ENCODE data around the gene FZD1. TPM values are rescaled to one million over a fixed set of nuclear protein-coding genes. Genes with fewer than 3 reads are reported as not detected.

The FZD1 gene
- polyA plus RNA-seq, 1 donor from 2014 or later: 2.9 TPM

GRCh38 chr7:91239772-91240171, 24.5 kb upstream of the FZD1 start:
- no peaks in the 10 kb centered on the region for H3F3A ChIP-seq (ENCODE audit: insufficient read depth, low read length, poor library complexity, severe bottlenecking)
- H3K9me2 ChIP-seq (ENCODE audit: insufficient read depth, low read length): no peaks in the 10 kb centered on the region
- no peak overlapping the region for H2AFZ ChIP-seq (ENCODE audit: low read depth, low read length)
- no peaks in the 10 kb centered on the region for H3K27me3 ChIP-seq (ENCODE audit: insufficient read depth, low read depth, low read length)
- H3K36me3 ChIP-seq (ENCODE audit: insufficient read depth, low read length): no peaks in the 10 kb centered on the region
- H3K9me3 ChIP-seq (ENCODE audit: low read length): no peaks in the 10 kb centered on the region
- no peaks in the 10 kb centered on the region for H3K79me2 ChIP-seq (replicated peaks; ENCODE audit: insufficient read depth, low read length)
- no peak overlapping the region for H3K4me3 ChIP-seq (ENCODE audit: low read length)
- no peak overlapping the region for H3K4me2 ChIP-seq (ENCODE audit: low read length)
- H3K9ac ChIP-seq (ENCODE audit: low read length): no peak overlapping the region
- H4K20me1 ChIP-seq (ENCODE audit: insufficient read depth): no peaks in the 10 kb centered on the region
- no peak overlapping the region for H3K27ac ChIP-seq (ENCODE audit: low read length)
- TF ChIP-seq EP300 (conservative IDR thresholded peaks at IDR 0.05; ENCODE audit: poor library complexity, severe bottlenecking) (no peak), RAD21 (conservative IDR thresholded peaks at IDR 0.05) (no peak), EZH2 (IDR thresholded peaks at IDR 0.05; ENCODE audit: borderline replicate concordance, insufficient read depth, low read length, poor library complexity, severe bottlenecking) (no peak), TAF1 (IDR thresholded peaks at IDR 0.05; ENCODE audit: low read depth) (no peak), POLR2AphosphoS5 (IDR thresholded peaks at IDR 0.05) (no peak), SMC3 (conservative IDR thresholded peaks at IDR 0.05; ENCODE audit: poor library complexity) (no peak), REST (IDR thresholded peaks at IDR 0.05; ENCODE audit: borderline replicate concordance) (no peak), MXI1 (conservative IDR thresholded peaks at IDR 0.05; ENCODE audit: poor library complexity, severe bottlenecking) (no peak), CTCF (IDR thresholded peaks at IDR 0.05; ENCODE audit: poor library complexity, severe bottlenecking) (no peak)

- TF ChIP-seq CTCF (IDR thresholded peaks at IDR 0.05; ENCODE audit: poor library complexity, severe bottlenecking) (no peak), EZH2 (IDR thresholded peaks at IDR 0.05; ENCODE audit: borderline replicate concordance, insufficient read depth, low read length, poor library complexity, severe bottlenecking) (no peak), MXI1 (conservative IDR thresholded peaks at IDR 0.05; ENCODE audit: poor library complexity, severe bottlenecking) (no peak), EP300 (conservative IDR thresholded peaks at IDR 0.05; ENCODE audit: poor library complexity, severe bottlenecking) (no peak)
- Histone ChIP-seq H2AFZ (ENCODE audit: low read depth, low read length) (no peak overlapping the region), H3K4me3 (ENCODE audit: low read length) (no peak overlapping the region), H3K27ac (ENCODE audit: low read length) (no peak overlapping the region), H4K20me1 (ENCODE audit: insufficient read depth) (no peaks in the 10 kb centered on the region), H3K9me2 (ENCODE audit: insufficient read depth, low read length) (no peaks in the 10 kb centered on the region), H3K9me3 (ENCODE audit: low read length) (no peaks in the 10 kb centered on the region), H3K36me3 (ENCODE audit: insufficient read depth, low read length) (no peaks in the 10 kb centered on the region), H3K27me3 (ENCODE audit: insufficient read depth, low read depth, low read length) (no peaks in the 10 kb centered on the region), H3F3A (ENCODE audit: insufficient read depth, low read length, poor library complexity, severe bottlenecking) (no peaks in the 10 kb centered on the region), H3K79me2 (replicated peaks; ENCODE audit: insufficient read depth, low read length) (no peaks in the 10 kb centered on the region), H3K4me2 (ENCODE audit: low read length) (no peak overlapping the region), H3K9ac (ENCODE audit: low read length) (no peak overlapping the region)
These were observed 23.8 kb upstream of the FZD1 start for GRCh38 chr7:91240376-91240941.

Measured in neural cell (in vitro differentiated cells).